ENCODE data around the gene RAB7B.

Gene RAB7B

GRCh38 chr1:206022766-206023165 is 19.6 kb upstream of the RAB7B start:
- DNase-seq (ENCODE audit: low spot score) = no peak

- DNase-seq (ENCODE audit: low spot score) = no peak
These were observed 18.6 kb upstream of the RAB7B start for GRCh38 chr1:206021626-206022365.

- DNase-seq (ENCODE audit: low spot score) = no peak
These were observed 17.9 kb upstream of the RAB7B start for GRCh38 chr1:206021008-206021625.

- no peak for DNase-seq (ENCODE audit: low spot score)
These were observed 17.3 kb upstream of the RAB7B start for GRCh38 chr1:206020393-206021007.

- DNase-seq (ENCODE audit: low spot score) = no peak
These were observed 11.9 kb upstream of the RAB7B start for GRCh38 chr1:206015071-206015470.

GRCh38 chr1:206014601-206015000 is 11.4 kb upstream of the RAB7B start:
- no peak for DNase-seq (ENCODE audit: low spot score)

GRCh38 chr1:206013026-206013795 is 10.0 kb upstream of the RAB7B start:
- DNase-seq (ENCODE audit: low spot score) = no peak

- peak; percentile 86 for DNase-seq (ENCODE audit: low spot score)
These were observed 9.1 kb upstream of the RAB7B start for GRCh38 chr1:206012086-206012859.

GRCh38 chr1:206011057-206011456 is 7.9 kb upstream of the RAB7B start:
- DNase-seq (ENCODE audit: low spot score) = no peak

- no peak for DNase-seq (ENCODE audit: low spot score)
These were observed 6.9 kb upstream of the RAB7B start for GRCh38 chr1:206010060-206010459.

- no peak for DNase-seq (ENCODE audit: low spot score)
These were observed 3.8 kb upstream of the RAB7B start for GRCh38 chr1:206006946-206007345.

- no peak for DNase-seq (ENCODE audit: low spot score)
These were observed 2.6 kb upstream of the RAB7B start for GRCh38 chr1:206005778-206006180.

- no peak for DNase-seq (ENCODE audit: low spot score)
These were observed 2.0 kb upstream of the RAB7B start for GRCh38 chr1:206005234-206005633.

- DNase-seq (ENCODE audit: low spot score) = no peak
These were observed 1.6 kb upstream of the RAB7B start for GRCh38 chr1:206004826-206005225.

GRCh38 chr1:206003854-206004800 is 932 bp upstream of the RAB7B start:
- no peak for DNase-seq (ENCODE audit: low spot score)

- no peak for DNase-seq (ENCODE audit: low spot score)
These were observed 1.0 kb downstream of the RAB7B start for GRCh38 chr1:206002160-206002559.

GRCh38 chr1:206001476-206001888 is 1.7 kb downstream of the RAB7B start:
- DNase-seq (ENCODE audit: low spot score) = no peak

- DNase-seq (ENCODE audit: low spot score) = no peak
These were observed 2.4 kb downstream of the RAB7B start for GRCh38 chr1:206000641-206001339.

GRCh38 chr1:205998457-205999241 is 4.5 kb downstream of the RAB7B start:
- DNase-seq (ENCODE audit: low spot score) = no peak

Measured in NAMALWA (cell line).